H1 (cell line): ENCODE results near the gene EPHA6. TPM values are rescaled to one million over a fixed set of nuclear protein-coding genes. Genes with fewer than 3 reads are reported as not detected.

Experiments used
- BACH1 ChIP-seq: IDR thresholded peaks from 2 replicates; pipeline ENCODE4 v1.6.1; 2012; ENCODE audit warnings: low read length, improper control_type of control experiment
- GTF2F1 ChIP-seq: IDR thresholded peaks from 2 replicates; pipeline ENCODE4 v1.6.1; 2012; ENCODE audit warnings: low read depth, low read length, improper control_type of control experiment, borderline replicate concordance
- HDAC2 ChIP-seq, 2 experiments: fragments of 300-600 bp in 1 of 2; sonication (generic) in 1 of 2; IDR thresholded peaks; 2 replicates each; pipeline ENCODE4 v1.6.1; 2011 to 2012; ENCODE audit warnings: low read depth in 2 of 2, low read length in 2 of 2, mild to moderate bottlenecking in 2 of 2, moderate library complexity in 2 of 2, borderline replicate concordance in 1 of 2, inconsistent platforms in 1 of 2
- MAFK ChIP-seq: IDR thresholded peaks from 2 replicates; pipeline ENCODE4 v1.6.1; 2012; ENCODE audit warnings: low read depth, mild to moderate bottlenecking, improper control_type of control experiment, low read length
- SIN3A ChIP-seq, 2 experiments: IDR thresholded peaks in 1 of 2; conservative IDR thresholded peaks in 1 of 2; 2 replicates each; pipeline ENCODE4 v1.6.1; 2011 to 2012; ENCODE audit warnings: low read length in 2 of 2, improper control_type of control experiment in 1 of 2, low read depth in 1 of 2, mild to moderate bottlenecking in 1 of 2
- polyA plus RNA-seq, 7 experiments: library from polyadenylated mRNA; depleted of rRNA in 3 of 7; stranded (reverse) in 5 of 7; unstranded in 2 of 7; fragments of >200 nt in 5 of 7; fragments of 200-250 nt in 2 of 7; gene quantifications; 1 replicate in 5 of 7; 2 replicates in 1 of 7; 4 replicates in 1 of 7; pipeline versions ENCODE4 v1.2.1 to v1.2.3, GENCODE V29; 2011 to 2013; ENCODE audit warnings: missing spikeins in 2 of 7, mixed read lengths in 2 of 7
- total RNA-seq: library from RNA; stranded (reverse); fragmentation: NEBNext Ultra II Directional; extraction: Animal tissue kit (Norgen Biotek cat#: 25700); gene quantifications from 2 replicates; pipeline ENCODE4 v1.2.1, GENCODE V29; 2021

Gene EPHA6
- total and polyA plus RNA-seq, 2 of the 8 experiments (the other 6 are each of a cell fraction or from before 2014, with no cell fraction given): 0.83 to 3.2 TPM

DNA sequence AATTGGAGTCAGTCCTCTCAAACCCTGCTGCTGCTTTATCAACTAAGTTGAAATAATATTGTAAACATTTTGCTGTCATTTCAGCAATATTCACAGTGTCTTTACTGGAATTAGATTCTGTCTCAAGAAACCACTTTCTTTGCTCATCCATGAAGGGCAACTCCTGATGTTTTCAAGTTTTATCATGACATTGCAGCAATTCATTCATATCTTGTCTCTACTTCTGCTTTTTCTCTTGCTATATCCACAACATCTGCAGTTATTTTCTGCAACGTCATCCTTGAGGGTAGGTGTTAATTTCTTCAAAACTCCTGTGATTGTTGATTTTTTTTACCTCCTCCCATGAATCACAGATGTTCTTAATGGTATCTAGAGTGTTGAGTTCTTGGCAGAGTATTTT is 181.6 kb downstream of the EPHA6 start (continued):
- TF ChIP-seq HDAC2 (IDR thresholded peaks at IDR 0.05; ENCODE audit: borderline replicate concordance in 1 of 2, low read depth in 2 of 2, low read length in 2 of 2) (no peak), SIN3A (conservative IDR thresholded peaks at IDR 0.05 in 1 of 2, IDR thresholded peaks at IDR 0.05 in 1 of 2; ENCODE audit: low read depth in 1 of 2, low read length in 2 of 2) (no peak), BACH1 (no peak), GTF2F1 (no peak), MAFK (no peak)
